IPS-18a (cell line): ENCODE measurements around the gene F8.
"Not testable (repeated sequence)": the region's sequence is repeated elsewhere in the genome, so short reads cannot be mapped to it uniquely, and the experiment has no call there.

Experiments used
- H3K27ac ChIP-seq: one replicate; pipeline ENCODE4 v1.5.1; 2013; ENCODE audit warnings: low read length
- H3K27me3 ChIP-seq: one replicate; pipeline ENCODE4 v1.6.1; 2013; ENCODE audit warnings: mild to moderate bottlenecking, low read length; ENCODE audit not compliant: control insufficient read depth, insufficient read depth
- H3K36me3 ChIP-seq: one replicate; pipeline ENCODE4 v1.6.1; 2013; ENCODE audit warnings: low read depth, low read length; ENCODE audit not compliant: control insufficient read depth
- H3K4me1 ChIP-seq: one replicate; pipeline ENCODE4 v1.6.1; 2013; ENCODE audit warnings: low read depth, low read length; ENCODE audit not compliant: control insufficient read depth
- H3K4me3 ChIP-seq: one replicate; pipeline ENCODE4 v1.5.1; 2013; ENCODE audit warnings: low read length
- H3K9ac ChIP-seq: one replicate; pipeline ENCODE4 v1.6.1; 2013; ENCODE audit warnings: mild to moderate bottlenecking, low read length, moderate library complexity
- H3K9me3 ChIP-seq: one replicate; pipeline ENCODE4 v1.6.1; 2013; ENCODE audit warnings: low read depth, low read length; ENCODE audit not compliant: control insufficient read depth

F8 gene

DNA sequence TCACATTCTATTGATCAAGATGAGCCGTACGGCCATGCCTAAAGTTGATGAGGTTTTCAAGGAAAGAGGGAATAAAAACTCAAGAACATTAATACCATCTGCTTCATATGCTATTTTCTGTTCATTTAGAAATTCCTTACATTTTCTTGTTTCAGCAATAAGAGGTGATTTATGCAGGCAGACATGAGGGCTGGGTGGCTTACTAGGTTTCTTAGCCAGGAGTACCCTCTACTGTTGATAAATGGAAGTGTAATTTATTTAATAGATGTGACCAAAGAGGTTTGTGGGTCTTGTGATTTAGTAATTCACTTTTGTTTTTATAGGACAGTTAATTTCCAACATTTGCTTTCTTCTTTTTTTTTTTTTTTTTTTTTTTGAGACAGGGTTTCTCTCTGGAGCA lies 181.7 kb downstream of the F8 start:
- Histone ChIP-seq H3K27ac (no peak overlapping the region), H3K4me3 (no peak overlapping the region), H3K36me3 (no peaks in the 10 kb centered on the region), H3K4me1 (no peaks in the 10 kb centered on the region), H3K9me3 (peaks cover 11% of the 10 kb centered on the region), H3K9ac (no peak overlapping the region), H3K27me3 (no peaks in the 10 kb centered on the region)

DNA sequence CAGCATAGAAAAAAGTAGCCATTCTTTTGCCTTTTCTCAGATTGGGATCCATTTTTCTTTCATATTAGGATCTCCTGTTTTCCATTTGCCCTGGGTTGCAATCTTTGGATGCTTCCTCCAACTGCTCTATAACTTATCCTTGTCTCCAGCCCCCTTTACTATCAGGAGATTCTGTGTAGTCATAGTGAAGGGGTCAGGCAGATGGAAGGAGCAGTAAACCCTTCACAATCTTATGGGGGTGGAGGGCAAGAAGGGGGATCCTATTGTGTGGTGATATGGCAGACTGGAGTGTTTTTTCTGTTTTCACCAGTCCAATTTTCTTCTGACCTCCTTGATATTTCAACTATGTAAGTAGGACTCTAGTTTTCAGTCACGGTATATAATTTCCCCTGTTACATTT lies 186.4 kb downstream of the F8 start:
- Histone ChIP-seq H3K27me3 (no peaks in the 10 kb centered on the region), H3K9ac (no peak overlapping the region), H3K9me3 (peaks cover 17% of the 10 kb centered on the region), H3K27ac (no peak overlapping the region), H3K36me3 (no peaks in the 10 kb centered on the region), H3K4me1 (no peaks in the 10 kb centered on the region), H3K4me3 (no peak overlapping the region)

DNA sequence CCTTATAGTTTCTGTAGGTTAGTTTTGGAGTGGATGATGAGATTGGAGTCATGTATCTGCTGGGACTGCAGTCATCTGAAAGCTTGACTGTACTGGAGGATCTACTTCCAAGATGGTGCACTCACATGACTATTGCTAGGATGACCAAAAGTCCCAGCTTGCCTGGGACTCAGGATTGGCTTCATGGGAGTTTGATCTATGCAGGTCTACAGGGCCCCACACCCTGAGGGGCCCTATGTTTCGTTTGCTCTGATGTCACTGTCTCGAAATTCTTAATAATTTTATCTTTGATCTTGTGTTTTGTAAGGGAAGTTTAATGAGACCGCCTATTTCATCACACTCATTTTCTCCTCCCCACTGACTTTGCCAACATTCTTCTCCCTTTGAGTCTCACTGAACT lies 188.0 kb downstream of the F8 start, which contains the start of gene SMIM9:
SMIM9 (minus strand) TSS at position 101 of the 400 bp plus-strand sequence. CDS start 3,806 bp downstream, outside the sequence.
- Histone ChIP-seq H3K4me1 (no peaks in the 10 kb centered on the region), H3K4me3 (no peak within 1 kb of the TSS), H3K9ac (no peak within 1 kb of the TSS), H3K9me3 (peaks cover 8% of the 10 kb centered on the region), H3K27me3 (no peaks in the 10 kb centered on the region), H3K36me3 (no peaks in the 10 kb centered on the region), H3K27ac (no peak within 1 kb of the TSS)

DNA sequence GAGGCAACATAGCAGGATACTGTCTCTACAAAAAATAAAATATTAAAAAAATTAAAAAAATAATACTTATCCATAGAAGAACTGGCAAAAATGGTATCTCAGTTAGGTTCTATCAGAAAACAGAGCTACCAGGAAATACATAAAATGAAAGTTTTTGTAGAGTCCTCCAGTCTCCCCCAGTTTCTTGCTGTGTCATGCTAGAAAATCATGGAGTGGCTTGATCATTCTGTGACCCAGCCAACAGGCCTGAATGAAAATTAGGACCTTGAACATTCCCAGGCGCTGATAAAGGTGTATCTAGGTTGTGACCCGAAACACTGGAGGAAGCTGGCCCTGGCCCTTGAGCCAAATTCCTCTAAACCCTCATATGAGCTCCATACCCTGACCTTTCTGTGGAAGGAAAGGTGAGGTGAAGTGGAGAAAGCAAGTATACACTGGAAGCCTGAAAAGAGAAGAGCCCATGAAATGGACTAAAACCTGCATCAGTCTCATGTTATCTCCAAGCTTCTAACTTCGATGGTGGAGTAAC lies 188.7 kb downstream of the F8 start:
- Histone ChIP-seq H3K27ac (no peak overlapping the region), H3K27me3 (no peaks in the 10 kb centered on the region), H3K4me3 (no peak overlapping the region), H3K36me3 (no peaks in the 10 kb centered on the region), H3K4me1 (no peaks in the 10 kb centered on the region), H3K9ac (no peak overlapping the region), H3K9me3 (peaks cover 6% of the 10 kb centered on the region)

DNA sequence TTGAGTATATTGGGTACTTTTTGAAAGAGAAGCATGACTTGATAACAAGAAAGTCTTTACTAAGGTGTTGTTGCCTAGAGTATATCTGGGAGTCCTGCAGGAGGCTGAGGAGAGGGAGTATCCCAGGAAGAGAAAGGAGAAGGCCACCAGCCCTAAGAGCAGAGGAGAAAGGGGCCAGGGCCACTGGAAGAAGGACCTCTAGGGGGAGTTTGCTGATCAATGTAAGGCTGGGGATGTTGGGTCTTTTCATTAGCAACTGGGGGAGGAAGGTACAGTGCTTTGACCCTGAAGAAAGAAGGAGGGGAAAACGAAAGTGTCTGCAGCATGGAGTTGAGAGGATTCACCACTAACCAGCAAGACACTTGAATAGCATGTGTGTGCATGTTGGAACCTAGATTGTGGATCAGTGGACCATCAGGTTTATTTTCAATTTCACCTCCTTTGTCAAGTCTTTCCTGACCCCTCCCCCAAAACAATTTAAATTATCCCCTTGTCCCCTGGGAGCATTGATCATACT lies 192.5 kb downstream of the F8 start:
- Histone ChIP-seq H3K4me3 (no peak overlapping the region), H3K27ac (no peak overlapping the region), H3K4me1 (no peaks in the 10 kb centered on the region), H3K36me3 (no peaks in the 10 kb centered on the region), H3K27me3 (no peaks in the 10 kb centered on the region), H3K9ac (no peak overlapping the region), H3K9me3 (peaks cover 18% of the 10 kb centered on the region)

DNA sequence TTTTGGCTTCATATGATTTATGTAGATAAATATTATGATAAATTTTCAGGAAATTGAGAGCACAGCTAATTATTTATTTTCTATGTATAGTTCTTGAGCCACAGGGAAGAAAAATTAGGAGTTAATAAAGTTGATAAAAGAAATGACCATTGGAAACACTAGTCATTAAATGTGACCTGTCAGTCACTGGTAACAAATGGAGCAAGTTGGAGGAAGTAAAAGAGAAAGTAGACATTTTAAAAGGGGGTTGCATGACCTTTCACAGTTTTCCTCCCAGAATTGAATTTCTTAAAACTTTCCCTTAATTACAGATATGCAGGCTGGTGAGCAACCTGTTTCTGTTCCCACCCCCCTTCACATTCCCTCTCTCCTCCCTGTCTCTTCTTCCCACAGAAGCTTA lies 193.4 kb downstream of the F8 start:
- no peaks in the 10 kb centered on the region for H3K36me3 ChIP-seq
- no peaks in the 10 kb centered on the region for H3K4me1 ChIP-seq
- H3K27ac ChIP-seq: no peak overlapping the region
- H3K4me3 ChIP-seq: no peak overlapping the region
- H3K27me3 ChIP-seq: no peaks in the 10 kb centered on the region
- H3K9me3 ChIP-seq: peaks cover 23% of the 10 kb centered on the region
- no peak overlapping the region for H3K9ac ChIP-seq

DNA sequence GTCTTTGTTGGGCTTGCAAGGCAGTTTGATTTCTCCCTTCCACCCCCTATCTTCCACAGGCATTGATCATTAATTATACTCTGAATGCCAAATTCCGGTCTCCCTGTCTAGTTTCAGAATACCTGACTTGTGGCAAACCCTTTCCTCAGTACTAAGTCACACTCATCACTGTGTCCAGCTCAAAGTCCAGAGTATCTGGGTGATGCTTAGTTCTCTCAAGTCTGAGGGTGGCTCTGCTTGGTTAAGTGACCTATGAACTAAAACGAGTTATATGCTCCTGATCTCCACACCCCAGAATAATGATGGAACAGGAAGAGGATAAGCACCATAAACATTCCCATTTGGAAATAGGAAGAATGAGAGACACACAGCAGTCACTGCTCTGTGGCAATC lies 194.5 kb downstream of the F8 start:
- Histone ChIP-seq H3K9me3 (peaks cover 23% of the 10 kb centered on the region), H3K36me3 (no peaks in the 10 kb centered on the region), H3K4me3 (no peak overlapping the region), H3K9ac (no peak overlapping the region), H3K27ac (no peak overlapping the region), H3K27me3 (no peaks in the 10 kb centered on the region), H3K4me1 (no peaks in the 10 kb centered on the region)

DNA sequence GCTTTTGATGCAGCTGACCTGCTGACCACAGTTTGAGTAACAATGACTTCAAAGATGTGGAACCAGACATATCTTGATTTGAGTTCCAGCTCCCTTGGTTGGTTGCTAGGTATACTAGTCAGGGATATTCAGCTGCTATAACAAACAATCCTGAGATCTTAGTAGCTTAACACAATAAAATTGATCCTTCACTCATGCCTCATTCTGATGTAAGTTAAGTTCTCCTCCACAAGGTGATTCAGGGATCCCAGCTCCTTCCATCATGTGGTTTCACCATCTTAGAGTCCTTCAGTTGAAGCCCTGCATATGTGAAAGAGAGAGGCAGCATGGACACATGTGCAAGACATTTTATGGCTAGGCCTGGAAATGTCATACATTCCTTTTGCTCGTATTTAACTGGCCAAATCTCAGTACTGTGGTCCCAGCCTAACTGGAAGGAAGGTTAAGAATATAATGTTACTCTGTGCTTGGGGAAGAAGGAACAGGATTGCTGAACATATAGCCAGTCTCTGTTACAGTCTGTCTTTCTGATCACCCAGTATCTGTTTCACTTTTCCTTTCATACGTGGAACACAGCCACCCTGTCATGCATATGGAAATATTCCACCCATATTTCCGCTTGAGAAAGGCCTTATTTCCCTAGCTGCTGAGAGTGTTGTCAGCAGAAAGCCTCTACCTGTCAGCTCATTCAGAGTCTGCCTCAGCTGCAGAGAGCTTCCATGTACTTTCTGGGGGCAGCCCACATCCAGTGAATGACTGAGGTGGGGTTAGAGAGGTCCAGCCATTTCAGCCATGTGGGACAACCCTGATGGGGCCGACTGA lies 195.1 kb downstream of the F8 start:
- H3K27ac ChIP-seq: no peak overlapping the region
- H3K36me3 ChIP-seq: no peaks in the 10 kb centered on the region
- no peaks in the 10 kb centered on the region for H3K4me1 ChIP-seq
- H3K9ac ChIP-seq: no peak overlapping the region
- no peaks in the 10 kb centered on the region for H3K27me3 ChIP-seq
- H3K9me3 ChIP-seq: peaks cover 22% of the 10 kb centered on the region
- no peak overlapping the region for H3K4me3 ChIP-seq

DNA sequence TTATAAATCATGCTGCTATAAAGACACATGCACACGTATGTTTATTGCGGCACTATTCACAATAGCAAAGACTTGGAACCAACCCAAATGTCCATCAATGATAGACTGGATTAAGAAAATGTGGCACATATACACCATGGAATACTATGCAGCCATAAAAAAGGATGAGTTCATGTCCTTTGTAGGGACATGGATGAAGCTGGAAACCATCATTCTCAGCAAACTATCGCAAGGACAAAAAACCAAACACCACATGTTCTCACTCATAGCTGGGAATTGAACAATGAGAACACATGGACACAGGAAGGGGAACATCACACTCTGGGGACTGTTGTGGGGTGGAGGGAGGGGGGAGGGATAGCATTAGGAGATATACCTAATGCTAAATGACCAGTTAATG lies 196.9 kb downstream of the F8 start:
- H3K27ac ChIP-seq, H3K4me1 ChIP-seq, H3K36me3 ChIP-seq, H3K4me3 ChIP-seq, H3K27me3 ChIP-seq, H3K9ac ChIP-seq: not testable (repeated sequence)
- H3K9me3 ChIP-seq: peaks cover 17% of the 10 kb centered on the region

DNA sequence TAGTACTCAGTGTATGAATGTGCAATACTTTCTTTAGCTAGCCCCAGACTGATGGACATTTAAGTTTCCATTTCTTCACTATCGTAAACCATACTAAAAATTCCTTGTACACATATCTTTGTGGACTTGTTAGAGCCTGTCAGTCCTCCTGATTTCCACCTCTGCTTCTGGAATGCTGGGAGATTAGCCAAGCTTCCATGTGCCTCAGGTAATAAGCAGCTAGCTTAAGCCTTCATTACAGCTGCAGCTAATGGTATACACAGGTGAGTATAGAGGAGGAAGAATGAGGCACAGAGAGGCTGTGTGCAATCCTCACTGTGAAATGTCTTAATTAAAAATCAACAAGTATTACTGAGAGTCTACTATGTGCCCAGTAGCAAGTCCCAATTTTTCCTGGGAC lies 197.9 kb downstream of the F8 start:
- H3K9me3 ChIP-seq: peaks cover 17% of the 10 kb centered on the region
- no peak overlapping the region for H3K4me3 ChIP-seq
- no peak overlapping the region for H3K27ac ChIP-seq
- no peaks in the 10 kb centered on the region for H3K36me3 ChIP-seq
- H3K4me1 ChIP-seq: peaks cover 10% of the 10 kb centered on the region
- no peaks in the 10 kb centered on the region for H3K27me3 ChIP-seq
- H3K9ac ChIP-seq: no peak overlapping the region

DNA sequence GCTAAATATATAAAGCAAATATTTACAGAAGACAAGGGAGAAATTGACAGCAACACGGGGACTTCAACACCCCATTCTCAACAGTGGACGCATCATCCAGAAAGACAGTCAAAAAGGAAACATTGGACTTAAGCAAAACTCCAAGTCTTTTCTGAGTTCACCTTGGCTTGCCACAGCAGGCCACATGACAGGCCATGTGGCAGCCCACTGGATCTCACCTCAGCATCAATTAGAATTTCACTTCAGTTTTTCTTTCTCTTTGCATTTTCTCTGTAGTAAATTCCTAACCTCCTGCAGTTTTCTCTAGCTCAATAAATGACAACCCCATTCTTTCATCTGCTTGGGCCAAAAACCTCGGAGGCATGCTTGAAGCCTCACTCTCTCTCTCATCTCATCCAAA lies 200.5 kb downstream of the F8 start:
- peaks cover 10% of the 10 kb centered on the region for H3K4me1 ChIP-seq
- H3K9ac ChIP-seq: no peak overlapping the region
- no peak overlapping the region for H3K4me3 ChIP-seq

DNA sequence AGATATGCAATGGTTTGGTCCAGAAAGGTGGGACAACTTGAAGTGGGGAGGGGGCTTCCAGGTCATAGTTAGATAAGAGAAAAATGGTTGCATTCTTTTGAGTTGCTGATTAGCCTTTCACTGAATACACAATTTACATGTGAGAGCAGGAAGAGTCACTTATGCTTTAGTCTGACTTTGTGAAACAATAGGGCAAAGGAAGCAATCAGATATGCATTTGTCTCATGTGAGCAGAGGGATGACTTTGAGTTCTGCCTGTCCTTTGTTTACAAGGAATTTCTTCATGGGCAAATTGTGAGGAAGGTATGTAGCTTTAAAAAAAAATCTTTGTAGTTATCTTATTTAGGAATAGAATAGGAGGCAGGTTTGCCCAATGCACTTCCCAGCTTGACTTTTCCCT lies 201.0 kb downstream of the F8 start:
- no peak overlapping the region for H3K27ac ChIP-seq
- no peaks in the 10 kb centered on the region for H3K36me3 ChIP-seq
- H3K4me1 ChIP-seq: peaks cover 10% of the 10 kb centered on the region
- no peak overlapping the region for H3K9ac ChIP-seq
- H3K27me3 ChIP-seq: no peaks in the 10 kb centered on the region
- peaks cover 5% of the 10 kb centered on the region for H3K9me3 ChIP-seq
- H3K4me3 ChIP-seq: no peak overlapping the region

More for the DNA sequence above, 200.5 kb downstream of the F8 start:
- peaks cover 7% of the 10 kb centered on the region for H3K9me3 ChIP-seq
- no peaks in the 10 kb centered on the region for H3K36me3 ChIP-seq
- no peaks in the 10 kb centered on the region for H3K27me3 ChIP-seq
- no peak overlapping the region for H3K27ac ChIP-seq
